Neural cell (in vitro differentiated cells): ENCODE data around the gene CD84. TPM values are rescaled to one million over a fixed set of nuclear protein-coding genes. Genes with fewer than 3 reads are reported as not detected.

ENCODE experiments used
- H2AFZ ChIP-seq: fragments of 200-600, 300-800 bp; sonication (generic), shearing (Covaris generic); 2 replicates; pipeline ENCODE4 v1.6.0; 2014; ENCODE audit warnings: low read depth, mild to moderate bottlenecking, antibody characterized with exemption, low read length, moderate library complexity
- H3F3A ChIP-seq: fragments of 200-600 bp; shearing (Covaris generic); 2 replicates; pipeline ENCODE4 v1.6.1; 2016; ENCODE audit warnings: mild to moderate bottlenecking, moderate library complexity, mixed read lengths, antibody characterized with exemption, low read length; ENCODE audit not compliant: insufficient read depth, poor library complexity, severe bottlenecking
- H3K27ac ChIP-seq: fragments of 200-600, 300-800 bp; sonication (generic), shearing (Covaris generic); 2 replicates; pipeline ENCODE4 v1.5.1; 2014; ENCODE audit warnings: mild to moderate bottlenecking, low read length, moderate library complexity
- H3K27me3 ChIP-seq: fragments of 300-800, 200-600 bp; sonication (generic), shearing (Covaris generic); 2 replicates; pipeline ENCODE4 v1.6.0; 2014; ENCODE audit warnings: mild to moderate bottlenecking, low read depth, low read length, moderate library complexity; ENCODE audit not compliant: insufficient read depth
- H3K36me3 ChIP-seq: fragments of 300-800, 200-600 bp; sonication (generic), shearing (Covaris generic); 2 replicates; pipeline ENCODE4 v1.5.1; 2014; ENCODE audit warnings: mild to moderate bottlenecking, antibody characterized with exemption, low read length, moderate library complexity; ENCODE audit not compliant: insufficient read depth
- H3K4me2 ChIP-seq: fragments of 300-800, 200-600 bp; sonication (generic), shearing (Covaris generic); 2 replicates; pipeline ENCODE4 v1.6.0; 2014; ENCODE audit warnings: mild to moderate bottlenecking, low read length
- H3K4me3 ChIP-seq: fragments of 300-800, 200-600 bp; sonication (generic), shearing (Covaris generic); 2 replicates; pipeline ENCODE4 v1.5.1; 2014; ENCODE audit warnings: mild to moderate bottlenecking, low read length, moderate library complexity
- H3K79me2 ChIP-seq: fragments of 200-600 bp; shearing (Covaris generic); replicated peaks from 2 replicates; pipeline ENCODE4 v1.6.0; 2014; ENCODE audit warnings: mild to moderate bottlenecking, low read length, moderate library complexity; ENCODE audit not compliant: insufficient read depth
- H3K9ac ChIP-seq: fragments of 300-800, 200-600 bp; sonication (generic), shearing (Covaris generic); 2 replicates; pipeline ENCODE4 v1.6.1; 2016; ENCODE audit warnings: mild to moderate bottlenecking, low read length, mixed read lengths
- H3K9me2 ChIP-seq: fragments of 200-600 bp; shearing (Covaris generic); 2 replicates; pipeline ENCODE4 v1.6.1; 2016; ENCODE audit warnings: mild to moderate bottlenecking, low read length, mixed read lengths; ENCODE audit not compliant: insufficient read depth
- H3K9me3 ChIP-seq: fragments of 200-600, 300-800 bp; sonication (generic), shearing (Covaris generic); 2 replicates; pipeline ENCODE4 v1.6.1; 2016; ENCODE audit warnings: mild to moderate bottlenecking, mixed run types, low read length, moderate library complexity, mixed read lengths
- H4K20me1 ChIP-seq: fragments of 200-600 bp; shearing (Covaris generic); 2 replicates; pipeline ENCODE4 v1.6.1; 2016; ENCODE audit warnings: mild to moderate bottlenecking, mixed run types; ENCODE audit not compliant: insufficient read depth
- CTCF ChIP-seq: fragments of 450-650 bp; IDR thresholded peaks from 2 replicates; pipeline ENCODE4 v1.5.1; 2014; ENCODE audit warnings: antibody characterized with exemption, mild to moderate bottlenecking, moderate library complexity; ENCODE audit not compliant: poor library complexity, severe bottlenecking
- EP300 ChIP-seq: fragments of 450-650 bp; conservative IDR thresholded peaks from 2 replicates; pipeline ENCODE4 v1.6.1; 2014; ENCODE audit warnings: antibody characterized with exemption, mild to moderate bottlenecking, moderate library complexity; ENCODE audit not compliant: poor library complexity, severe bottlenecking
- EZH2 ChIP-seq: fragments of 200-600, 300-800 bp; shearing (Covaris generic), sonication (generic); IDR thresholded peaks from 2 replicates; pipeline ENCODE4 v1.6.1; 2014; ENCODE audit warnings: antibody characterized with exemption, low read length, borderline replicate concordance, mild to moderate bottlenecking; ENCODE audit not compliant: insufficient read depth, poor library complexity, severe bottlenecking
- MXI1 ChIP-seq: fragments of 450-650 bp; conservative IDR thresholded peaks from 2 replicates; pipeline ENCODE4 v1.6.1; 2014; ENCODE audit warnings: antibody characterized with exemption, mild to moderate bottlenecking; ENCODE audit not compliant: poor library complexity, severe bottlenecking
- POLR2AphosphoS5 ChIP-seq: IDR thresholded peaks from 2 replicates; pipeline ENCODE4 v1.6.1; 2012
- RAD21 ChIP-seq: fragments of 450-650 bp; conservative IDR thresholded peaks from 2 replicates; pipeline ENCODE4 v1.6.1; 2014; ENCODE audit warnings: antibody characterized with exemption, mild to moderate bottlenecking, moderate library complexity
- REST ChIP-seq: IDR thresholded peaks from 2 replicates; pipeline ENCODE4 v1.6.1; 2012; ENCODE audit warnings: borderline replicate concordance
- SMC3 ChIP-seq: fragments of 450-650 bp; conservative IDR thresholded peaks from 2 replicates; pipeline ENCODE4 v1.6.1; 2014; ENCODE audit warnings: antibody characterized with exemption, mild to moderate bottlenecking, moderate library complexity; ENCODE audit not compliant: poor library complexity
- TAF1 ChIP-seq: IDR thresholded peaks from 2 replicates; pipeline ENCODE4 v1.6.1; 2012; ENCODE audit warnings: low read depth
- polyA plus RNA-seq: library from polyadenylated mRNA; depleted of rRNA; stranded (reverse); fragments of >200 nt; gene quantifications from 2 replicates; pipeline ENCODE4 v1.2.3, GENCODE V29; 2014

CD84 gene
- polyA plus RNA-seq, 1 donor from 2014 or later: not detected

- Histone ChIP-seq H3K27ac (no peak overlapping the region), H3K4me3 (no peak overlapping the region), H3K36me3 (no peaks in the 10 kb centered on the region), H2AFZ (no peak overlapping the region), H3K79me2 (no peaks in the 10 kb centered on the region), H3K27me3 (no peaks in the 10 kb centered on the region), H3K9ac (no peak overlapping the region), H3K9me2 (no peaks in the 10 kb centered on the region), H4K20me1 (no peaks in the 10 kb centered on the region), H3K9me3 (no peaks in the 10 kb centered on the region), H3F3A (no peaks in the 10 kb centered on the region), H3K4me2 (no peak overlapping the region)
- no peak for TF ChIP-seq POLR2AphosphoS5
- TF ChIP-seq TAF1: no peak
Observed at GRCh38 chr1:160575112-160575664, 4.1 kb downstream of the CD84 start.

DNA sequence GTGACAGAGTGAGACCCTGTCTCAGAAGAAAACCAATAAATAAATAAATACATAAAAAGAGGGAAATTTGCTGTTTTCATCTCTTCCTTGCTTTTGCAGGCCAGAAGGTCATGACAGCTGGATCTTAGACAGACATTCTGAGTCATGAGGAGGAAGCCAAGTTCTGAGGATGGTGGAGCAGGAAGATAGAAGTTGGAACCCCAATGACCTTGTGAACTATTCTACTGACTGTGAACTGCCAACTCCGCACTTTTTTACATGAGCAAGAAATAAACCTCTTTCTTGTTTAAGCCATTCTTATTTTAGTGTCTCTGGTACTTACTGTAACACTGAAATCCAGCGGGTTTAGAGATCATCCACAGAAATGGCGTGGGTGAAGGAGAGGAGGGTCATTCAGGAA lies 8.5 kb downstream of the CD84 start:
- TF ChIP-seq RAD21: no peak
- TF ChIP-seq POLR2AphosphoS5: no peak
- no peak for TF ChIP-seq SMC3
- TF ChIP-seq REST: no peak
- TF ChIP-seq MXI1: no peak
- TF ChIP-seq TAF1: no peak
- no peak for TF ChIP-seq EZH2
- no peak for TF ChIP-seq EP300
- no peak for TF ChIP-seq CTCF
- Histone ChIP-seq H3K36me3 (no peaks in the 10 kb centered on the region), H3K27ac (no peak overlapping the region), H3F3A (no peaks in the 10 kb centered on the region), H3K9me2 (no peaks in the 10 kb centered on the region), H3K4me2 (no peak overlapping the region), H4K20me1 (no peaks in the 10 kb centered on the region), H2AFZ (no peak overlapping the region), H3K27me3 (no peaks in the 10 kb centered on the region), H3K4me3 (no peak overlapping the region), H3K9me3 (no peaks in the 10 kb centered on the region), H3K9ac (no peak overlapping the region), H3K79me2 (no peaks in the 10 kb centered on the region)

DNA sequence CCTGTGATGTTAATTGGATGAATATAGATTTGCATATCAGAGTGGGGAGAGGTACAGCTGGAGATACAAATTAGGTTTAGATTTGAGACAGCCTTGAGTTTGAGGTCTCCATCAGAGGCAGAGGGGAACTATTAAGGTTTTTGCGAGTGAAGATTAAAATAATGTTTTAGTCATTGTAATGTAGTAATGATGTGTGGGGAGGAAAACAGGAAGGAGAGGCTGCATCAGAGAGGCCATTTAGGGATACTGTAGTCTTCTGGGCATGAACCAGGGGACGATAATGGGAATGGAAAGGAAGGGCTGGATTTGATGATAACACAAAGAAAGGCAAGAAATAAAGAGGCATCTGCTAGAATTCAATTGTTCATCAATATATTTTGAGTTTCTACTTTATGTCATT lies 9.5 kb downstream of the CD84 start:
- no peaks in the 10 kb centered on the region for H3K9me2 ChIP-seq
- H3K9me3 ChIP-seq: no peaks in the 10 kb centered on the region

More for the DNA sequence above, 9.5 kb downstream of the CD84 start:
- no peak overlapping the region for H3K4me2 ChIP-seq
- no peak overlapping the region for H3K27ac ChIP-seq
- H3K4me3 ChIP-seq: no peak overlapping the region
- no peaks in the 10 kb centered on the region for H3F3A ChIP-seq
- H3K36me3 ChIP-seq: no peaks in the 10 kb centered on the region
- H2AFZ ChIP-seq: no peak overlapping the region
- H4K20me1 ChIP-seq: no peaks in the 10 kb centered on the region
- TF ChIP-seq POLR2AphosphoS5: no peak
- TF ChIP-seq CTCF: no peak
- no peak for TF ChIP-seq REST
- no peak for TF ChIP-seq EZH2
- TF ChIP-seq EP300: no peak
- no peak for TF ChIP-seq SMC3
- TF ChIP-seq TAF1: no peak
- TF ChIP-seq MXI1: no peak
- no peak for TF ChIP-seq RAD21
- H3K9ac ChIP-seq: no peak overlapping the region
- no peaks in the 10 kb centered on the region for H3K27me3 ChIP-seq
- no peaks in the 10 kb centered on the region for H3K79me2 ChIP-seq
